ENCODE measurements around the gene FRMD8.

The FRMD8 gene

GRCh38 chr11:65384301-65384889 is 2.0 kb upstream of the FRMD8 start:
- Histone ChIP-seq H2BK15ac (replicated peaks; ENCODE audit: low read depth) (no peak overlapping the region), H2BK120ac (ENCODE audit: low read depth, low read length) (no peak overlapping the region), H3K36me3 (ENCODE audit: control insufficient read depth, insufficient read depth, low read length) (no peaks in the 10 kb centered on the region), H3K4ac (ENCODE audit: low read depth, low read length) (no peak overlapping the region), H4K8ac (ENCODE audit: low read depth, low read length) (no peak overlapping the region), H2AK5ac (ENCODE audit: low read length) (no peak overlapping the region), H3K4me2 (ENCODE audit: low read length) (no peak overlapping the region), H3K23ac (ENCODE audit: low read length) (no peak overlapping the region), H3K79me2 (ENCODE audit: control insufficient read depth, insufficient read depth, low read length) (no peaks in the 10 kb centered on the region), H3K79me1 (ENCODE audit: low read length) (peaks cover 3% of the 10 kb centered on the region), H3K4me3 (ENCODE audit: low read length) (no peak overlapping the region), H3K18ac (ENCODE audit: low read length) (no peak overlapping the region), H3K9ac (ENCODE audit: low read length) (no peak overlapping the region), H2BK5ac (ENCODE audit: low read length) (no peak overlapping the region), H3K27me3 (ENCODE audit: insufficient read depth, low read length, poor library complexity) (no peaks in the 10 kb centered on the region), H3K27ac (ENCODE audit: low read depth, low read length) (no peak overlapping the region), H3K4me1 (ENCODE audit: control insufficient read depth, low read depth, low read length) (peaks cover 5% of the 10 kb centered on the region), H4K5ac (ENCODE audit: low read length) (no peak overlapping the region), H3K56ac (ENCODE audit: low read length) (no peak overlapping the region)
- DNase-seq, result no peak
- WGBS (ENCODE audit: extremely low coverage, insufficient coverage, low lambda C conversion rate), result no CpG with 5 or more reads among the region's 8 CpGs

DNA sequence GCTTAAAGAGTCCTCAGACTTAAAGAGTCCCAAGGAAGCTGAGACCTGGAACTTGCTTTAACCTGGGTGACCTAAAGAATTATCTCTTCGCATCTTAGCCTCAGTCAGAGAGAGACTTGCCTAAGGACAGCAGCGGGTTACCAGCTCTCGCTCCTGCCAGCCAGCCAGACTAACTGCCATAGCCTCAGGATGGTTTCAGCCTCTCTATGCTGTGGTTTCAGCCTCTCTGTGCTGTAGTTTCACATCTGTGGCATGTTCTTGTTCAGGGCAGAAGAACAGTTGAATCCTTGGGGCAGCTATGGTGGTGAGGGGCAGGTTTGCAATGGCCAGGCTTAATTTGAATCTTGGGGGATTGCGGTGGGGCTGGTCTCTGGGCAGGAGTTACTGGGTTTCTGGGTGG is 2.3 kb downstream of the FRMD8 start:
- Histone ChIP-seq H3K4ac (ENCODE audit: low read depth, low read length) (no peak overlapping the region), H2BK15ac (replicated peaks; ENCODE audit: low read depth) (no peak overlapping the region), H2AK5ac (ENCODE audit: low read length) (no peak overlapping the region), H3K18ac (ENCODE audit: low read length) (no peak overlapping the region), H3K27ac (ENCODE audit: low read depth, low read length) (no peak overlapping the region), H3K27me3 (ENCODE audit: insufficient read depth, low read length, poor library complexity) (no peaks in the 10 kb centered on the region), H3K4me3 (ENCODE audit: low read length) (no peak overlapping the region), H4K8ac (ENCODE audit: low read depth, low read length) (no peak overlapping the region), H3K79me2 (ENCODE audit: control insufficient read depth, insufficient read depth, low read length) (no peaks in the 10 kb centered on the region), H3K23ac (ENCODE audit: low read length) (no peak overlapping the region), H4K5ac (ENCODE audit: low read length) (no peak overlapping the region), H2BK120ac (ENCODE audit: low read depth, low read length) (no peak overlapping the region), H3K56ac (ENCODE audit: low read length) (peak overlapping the region; percentile 62), H3K9ac (ENCODE audit: low read length) (peak overlapping the region; percentile 43), H3K4me2 (ENCODE audit: low read length) (no peak overlapping the region), H3K36me3 (ENCODE audit: control insufficient read depth, insufficient read depth, low read length) (no peaks in the 10 kb centered on the region), H3K4me1 (ENCODE audit: control insufficient read depth, low read depth, low read length) (peaks cover 8% of the 10 kb centered on the region), H2BK5ac (ENCODE audit: low read length) (no peak overlapping the region), H3K79me1 (ENCODE audit: low read length) (peaks cover 9% of the 10 kb centered on the region)
- WGBS (ENCODE audit: extremely low coverage, insufficient coverage, low lambda C conversion rate), result no CpG with 5 or more reads among the region's 4 CpGs
- DNase-seq, result no peak

DNA sequence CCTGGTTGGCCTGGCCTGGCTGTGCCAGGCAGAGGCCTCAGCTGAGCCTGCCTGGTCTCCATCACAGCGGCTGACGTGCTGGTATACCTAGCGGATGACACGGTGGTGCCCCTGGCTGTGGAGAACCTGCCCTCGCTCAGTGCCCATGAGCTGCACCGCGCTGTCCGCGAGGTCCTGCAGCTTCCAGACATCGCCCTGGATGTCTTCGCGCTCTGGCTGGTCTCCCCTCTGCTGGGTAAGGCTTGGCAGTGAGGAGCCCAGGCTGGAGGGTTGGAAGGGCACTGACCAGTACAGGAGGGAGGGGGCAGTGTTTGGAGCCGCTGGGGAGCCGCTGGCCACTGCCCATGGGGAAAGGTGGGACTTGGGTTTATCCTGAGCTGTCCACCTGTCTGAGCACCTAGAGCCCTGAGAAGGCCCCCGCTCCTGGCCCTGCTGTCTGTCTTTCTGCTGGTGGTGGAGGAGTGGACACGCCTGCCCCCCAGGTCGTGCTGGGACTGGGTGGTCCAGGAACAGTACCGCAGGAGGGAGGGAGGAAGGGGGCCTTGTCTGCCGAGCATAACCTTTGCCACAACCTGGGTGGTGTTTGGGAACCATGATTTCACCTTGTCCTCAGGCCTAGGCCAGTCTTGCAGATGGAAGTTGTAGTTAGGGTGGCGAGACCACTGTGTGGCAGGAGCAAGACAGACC is 3.0 kb downstream of the FRMD8 start:
- Histone ChIP-seq H3K36me3 (ENCODE audit: control insufficient read depth, insufficient read depth, low read length) (no peaks in the 10 kb centered on the region), H3K79me2 (ENCODE audit: control insufficient read depth, insufficient read depth, low read length) (no peaks in the 10 kb centered on the region), H3K79me1 (ENCODE audit: low read length) (peaks cover 9% of the 10 kb centered on the region), H4K5ac (ENCODE audit: low read length) (no peak overlapping the region), H2AK5ac (ENCODE audit: low read length) (no peak overlapping the region), H3K23ac (ENCODE audit: low read length) (no peak overlapping the region), H3K27me3 (ENCODE audit: insufficient read depth, low read length, poor library complexity) (no peaks in the 10 kb centered on the region), H3K4ac (ENCODE audit: low read depth, low read length) (no peak overlapping the region), H4K8ac (ENCODE audit: low read depth, low read length) (no peak overlapping the region), H3K18ac (ENCODE audit: low read length) (no peak overlapping the region), H2BK120ac (ENCODE audit: low read depth, low read length) (no peak overlapping the region), H3K56ac (ENCODE audit: low read length) (peak overlapping the region; percentile 81), H2BK5ac (ENCODE audit: low read length) (no peak overlapping the region), H3K4me2 (ENCODE audit: low read length) (no peak overlapping the region), H3K4me1 (ENCODE audit: control insufficient read depth, low read depth, low read length) (peaks cover 8% of the 10 kb centered on the region), H3K4me3 (ENCODE audit: low read length) (no peak overlapping the region), H3K27ac (ENCODE audit: low read depth, low read length) (no peak overlapping the region), H2BK15ac (replicated peaks; ENCODE audit: low read depth) (no peak overlapping the region), H3K9ac (ENCODE audit: low read length) (peak overlapping the region; percentile 15)
- DNase-seq, result no peak
- no CpG with 5 or more reads among the region's 20 CpGs for WGBS (ENCODE audit: extremely low coverage, insufficient coverage, low lambda C conversion rate)

GRCh38 chr11:65390099-65390941 is 3.9 kb downstream of the FRMD8 start:
- Histone ChIP-seq H3K4me1 (ENCODE audit: control insufficient read depth, low read depth, low read length) (peaks cover 8% of the 10 kb centered on the region), H2AK5ac (ENCODE audit: low read length) (peak overlapping the region; percentile 22), H3K4ac (ENCODE audit: low read depth, low read length) (no peak overlapping the region), H4K5ac (ENCODE audit: low read length) (no peak overlapping the region), H3K27ac (ENCODE audit: low read depth, low read length) (peak overlapping the region; percentile 69), H2BK5ac (ENCODE audit: low read length) (peak overlapping the region; percentile 50), H3K27me3 (ENCODE audit: insufficient read depth, low read length, poor library complexity) (no peaks in the 10 kb centered on the region), H3K36me3 (ENCODE audit: control insufficient read depth, insufficient read depth, low read length) (no peaks in the 10 kb centered on the region), H3K56ac (ENCODE audit: low read length) (peak overlapping the region; percentile 81), H4K8ac (ENCODE audit: low read depth, low read length) (no peak overlapping the region), H2BK15ac (replicated peaks; ENCODE audit: low read depth) (no peak overlapping the region), H2BK120ac (ENCODE audit: low read depth, low read length) (no peak overlapping the region), H3K4me2 (ENCODE audit: low read length) (no peak overlapping the region), H3K79me1 (ENCODE audit: low read length) (peaks cover 9% of the 10 kb centered on the region), H3K18ac (ENCODE audit: low read length) (no peak overlapping the region), H3K79me2 (ENCODE audit: control insufficient read depth, insufficient read depth, low read length) (no peaks in the 10 kb centered on the region), H3K4me3 (ENCODE audit: low read length) (no peak overlapping the region), H3K23ac (ENCODE audit: low read length) (no peak overlapping the region), H3K9ac (ENCODE audit: low read length) (peak overlapping the region; percentile 45)
- no CpG with 5 or more reads among the region's 21 CpGs for WGBS (ENCODE audit: extremely low coverage, insufficient coverage, low lambda C conversion rate)
- DNase-seq, result no peak

GRCh38 chr11:65390996-65391395 is 4.6 kb downstream of the FRMD8 start:
- Histone ChIP-seq H3K23ac (ENCODE audit: low read length) (no peak overlapping the region), H3K27ac (ENCODE audit: low read depth, low read length) (peak overlapping the region; percentile 69), H3K4me2 (ENCODE audit: low read length) (no peak overlapping the region), H3K4me1 (ENCODE audit: control insufficient read depth, low read depth, low read length) (peaks cover 8% of the 10 kb centered on the region), H2BK5ac (ENCODE audit: low read length) (no peak overlapping the region), H2AK5ac (ENCODE audit: low read length) (no peak overlapping the region), H3K4ac (ENCODE audit: low read depth, low read length) (no peak overlapping the region), H2BK120ac (ENCODE audit: low read depth, low read length) (no peak overlapping the region), H3K36me3 (ENCODE audit: control insufficient read depth, insufficient read depth, low read length) (no peaks in the 10 kb centered on the region), H3K56ac (ENCODE audit: low read length) (peak overlapping the region; percentile 52), H4K8ac (ENCODE audit: low read depth, low read length) (no peak overlapping the region), H2BK15ac (replicated peaks; ENCODE audit: low read depth) (no peak overlapping the region), H3K9ac (ENCODE audit: low read length) (peak overlapping the region; percentile 4), H4K5ac (ENCODE audit: low read length) (no peak overlapping the region), H3K4me3 (ENCODE audit: low read length) (no peak overlapping the region), H3K79me2 (ENCODE audit: control insufficient read depth, insufficient read depth, low read length) (no peaks in the 10 kb centered on the region), H3K27me3 (ENCODE audit: insufficient read depth, low read length, poor library complexity) (no peaks in the 10 kb centered on the region), H3K18ac (ENCODE audit: low read length) (no peak overlapping the region), H3K79me1 (ENCODE audit: low read length) (peaks cover 9% of the 10 kb centered on the region)
- no CpG with 5 or more reads among the region's 9 CpGs for WGBS (ENCODE audit: extremely low coverage, insufficient coverage, low lambda C conversion rate)
- peak; percentile 83 for DNase-seq

All from mesendoderm (in vitro differentiated cells).